GM10248 (cell line): ENCODE measurements around the gene CAPN15.
"Not testable (repeated sequence)": the region's sequence is repeated elsewhere in the genome, so short reads cannot be mapped to it uniquely, and the experiment has no call there.

ENCODE experiments used
- CTCF ChIA-PET: fragments of 300-600 bp; sonication (Branson Sonifier 250); formaldehyde crosslinking; extraction: SDS; loops from one replicate; lab custom pipeline; 2021; ENCODE audit warnings: antibody characterized with exemption; lab: Yijun Ruan, JAX
- POLR2A ChIA-PET: fragments of 350-650 bp; sonication (Branson Sonifier 250); formaldehyde crosslinking; extraction: SDS; loops from one replicate; lab custom pipeline; 2020; ENCODE audit warnings: antibody characterized with exemption; lab: Yijun Ruan, JAX
- DNase-seq: peaks from one replicate; pipeline ENCODE4 v3.0.0; 2012; ENCODE audit errors: extremely low spot score
- TF ChIP-seq, protein P1 (sequence below): IDR thresholded peaks from 2 replicates; pipeline ENCODE4 v1.5.1; 2012; ENCODE audit warnings: mild to moderate bottlenecking, low read depth; ENCODE audit errors: extremely low read depth, missing control alignments, control extremely low read depth

CAPN15 gene

DNA sequence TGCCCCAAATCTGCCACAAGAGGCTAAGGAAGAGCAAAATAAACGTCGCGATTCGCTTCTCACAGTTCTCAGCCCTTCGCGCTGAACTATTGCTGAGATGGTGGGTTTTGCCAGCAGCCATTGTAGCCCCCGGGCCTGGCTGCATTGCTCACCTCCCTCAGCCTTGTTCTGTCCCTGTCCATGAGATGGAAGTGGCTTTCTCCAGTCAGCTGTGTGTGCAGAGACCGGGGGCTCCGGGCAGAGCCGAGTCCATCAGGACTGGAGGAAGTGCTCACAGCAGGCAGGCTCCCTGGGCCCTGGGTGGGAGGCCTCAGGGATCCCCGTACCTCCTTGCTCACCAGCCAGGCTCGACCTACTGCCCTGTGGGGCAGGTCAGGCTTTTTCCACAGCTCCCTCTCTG, 27.6 kb upstream of the CAPN15 start:
- TF ChIP-seq, protein P1, sequence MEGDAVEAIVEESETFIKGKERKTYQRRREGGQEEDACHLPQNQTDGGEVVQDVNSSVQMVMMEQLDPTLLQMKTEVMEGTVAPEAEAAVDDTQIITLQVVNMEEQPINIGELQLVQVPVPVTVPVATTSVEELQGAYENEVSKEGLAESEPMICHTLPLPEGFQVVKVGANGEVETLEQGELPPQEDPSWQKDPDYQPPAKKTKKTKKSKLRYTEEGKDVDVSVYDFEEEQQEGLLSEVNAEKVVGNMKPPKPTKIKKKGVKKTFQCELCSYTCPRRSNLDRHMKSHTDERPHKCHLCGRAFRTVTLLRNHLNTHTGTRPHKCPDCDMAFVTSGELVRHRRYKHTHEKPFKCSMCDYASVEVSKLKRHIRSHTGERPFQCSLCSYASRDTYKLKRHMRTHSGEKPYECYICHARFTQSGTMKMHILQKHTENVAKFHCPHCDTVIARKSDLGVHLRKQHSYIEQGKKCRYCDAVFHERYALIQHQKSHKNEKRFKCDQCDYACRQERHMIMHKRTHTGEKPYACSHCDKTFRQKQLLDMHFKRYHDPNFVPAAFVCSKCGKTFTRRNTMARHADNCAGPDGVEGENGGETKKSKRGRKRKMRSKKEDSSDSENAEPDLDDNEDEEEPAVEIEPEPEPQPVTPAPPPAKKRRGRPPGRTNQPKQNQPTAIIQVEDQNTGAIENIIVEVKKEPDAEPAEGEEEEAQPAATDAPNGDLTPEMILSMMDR: no peak
- CTCF ChIA-PET: no interaction called here
- POLR2A ChIA-PET: interaction anchor here (0.6 kb wide), 1 partner anchor 113 kb away, joined by 6 read pairs; no protein-coding TSS in a partner anchor
- no peak for DNase-seq

DNA sequence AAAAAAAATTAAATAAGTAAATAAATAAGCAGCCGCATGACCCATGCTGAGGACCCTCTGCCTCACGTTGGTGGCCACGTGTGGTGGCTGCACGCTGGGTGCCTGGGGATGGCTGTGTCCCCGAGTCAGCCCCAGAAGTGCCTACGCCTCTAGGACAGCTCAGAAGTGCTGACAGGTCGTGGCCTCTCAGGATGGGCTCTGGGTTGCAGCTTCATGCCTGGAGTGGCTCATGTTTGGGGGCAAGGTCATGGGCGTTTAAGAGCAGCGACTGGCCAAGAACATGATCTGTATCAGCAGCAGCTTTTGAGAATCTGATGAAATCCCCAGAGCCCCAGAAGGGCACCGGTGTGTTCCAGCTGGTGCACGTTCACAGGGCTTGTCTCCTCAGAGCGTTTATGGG, 26.8 kb upstream of the CAPN15 start:
- POLR2A ChIA-PET: interaction anchor here (0.6 kb wide), 1 partner anchor 113 kb away, joined by 6 read pairs; no protein-coding TSS in a partner anchor
- CTCF ChIA-PET: interaction anchor here (1.6 to 1.9 kb wide), 2 partner anchors 8 to 13 kb away, joined by 5 to 7 read pairs; no protein-coding TSS in a partner anchor
- TF ChIP-seq, protein P1: no peak
- no peak for DNase-seq

DNA sequence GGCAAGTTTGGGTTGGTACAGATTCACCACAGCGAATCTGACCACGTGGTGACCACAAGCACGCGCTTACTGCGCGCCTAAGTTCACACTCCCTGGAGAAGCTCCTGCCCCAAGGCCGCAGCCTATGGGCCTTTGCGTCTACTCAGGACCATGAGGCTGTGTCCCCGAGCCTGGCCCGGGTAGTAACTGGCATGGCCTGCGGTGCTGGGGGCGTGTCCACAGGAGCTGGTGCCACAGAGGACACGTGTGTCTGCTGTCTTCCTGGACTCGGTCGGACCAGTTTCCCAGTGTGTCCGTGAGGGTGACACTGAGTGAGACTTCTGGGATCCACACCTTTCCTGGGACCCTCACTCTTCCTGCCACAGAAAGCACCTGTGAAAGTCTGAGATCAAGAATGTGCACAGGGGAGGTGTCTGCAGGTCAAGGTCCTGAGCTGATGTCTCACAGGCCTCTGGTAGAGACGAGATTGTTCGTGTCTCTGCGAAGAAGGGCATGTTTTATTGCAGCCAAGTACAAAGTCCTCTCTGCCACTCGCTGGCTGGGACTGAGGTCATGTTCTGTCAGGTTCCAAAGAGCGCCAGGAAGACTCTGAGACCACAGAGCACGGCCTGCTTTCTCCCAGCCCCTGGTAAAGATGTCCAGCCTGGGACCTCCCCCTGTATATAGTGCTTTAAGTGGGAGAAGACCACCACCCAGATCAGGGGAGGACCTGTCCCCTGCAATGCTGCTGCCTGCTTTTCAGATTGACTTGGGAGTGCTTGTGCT, 25.2 kb upstream of the CAPN15 start:
- CTCF ChIA-PET: interaction anchor here (1.6 to 1.9 kb wide), 2 partner anchors 10 to 15 kb away, joined by 5 to 7 read pairs; no protein-coding TSS in a partner anchor
- DNase-seq: no peak
- TF ChIP-seq, protein P1: no peak
- POLR2A ChIA-PET: no interaction called here

DNA sequence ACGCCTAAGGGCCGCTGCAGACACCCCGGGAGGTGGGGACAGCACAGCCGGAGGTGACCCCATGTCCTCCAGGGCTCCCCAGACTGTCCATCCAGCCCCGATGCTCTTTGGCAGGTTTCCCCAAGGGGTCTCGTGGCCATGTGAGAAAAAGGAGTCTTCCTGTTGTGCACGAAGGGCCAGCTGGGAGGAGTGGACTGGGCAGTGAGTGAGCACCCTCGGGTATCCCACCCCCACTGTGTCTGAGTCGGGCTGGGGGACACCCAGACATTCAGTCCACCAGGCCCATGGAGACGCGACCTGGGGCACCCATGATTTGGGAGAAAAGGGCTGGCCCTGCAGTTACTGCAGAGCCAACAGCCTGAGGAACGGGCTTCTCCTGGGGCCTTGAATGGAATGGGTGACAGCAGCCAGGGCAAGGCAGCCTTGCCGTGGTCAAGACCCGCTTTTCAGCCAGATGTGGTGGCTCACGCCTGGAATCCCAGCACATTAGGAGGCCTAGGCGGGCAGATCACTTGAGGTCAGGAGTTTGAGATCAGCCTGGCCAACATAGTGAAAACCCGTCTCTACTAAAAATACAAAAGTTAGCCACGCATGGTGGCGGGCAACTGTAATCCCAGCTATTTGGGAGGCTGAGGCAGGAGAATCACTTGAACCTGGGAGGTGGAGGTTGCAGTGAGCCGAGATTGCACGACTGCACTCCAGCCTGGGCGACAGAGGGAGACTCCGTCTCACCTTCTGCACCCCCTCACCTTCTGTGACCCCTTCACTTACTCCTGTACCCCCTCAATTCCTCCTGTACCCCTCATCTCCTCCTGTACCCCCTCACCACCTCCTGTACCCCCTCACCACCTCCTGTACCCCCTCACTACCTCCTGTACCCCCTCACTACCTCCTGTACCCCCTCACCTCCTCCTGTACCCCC, 24.1 kb upstream of the CAPN15 start:
- CTCF ChIA-PET: no interaction called here
- TF ChIP-seq, protein P1: no peak
- POLR2A ChIA-PET: no interaction called here
- DNase-seq: no peak

DNA sequence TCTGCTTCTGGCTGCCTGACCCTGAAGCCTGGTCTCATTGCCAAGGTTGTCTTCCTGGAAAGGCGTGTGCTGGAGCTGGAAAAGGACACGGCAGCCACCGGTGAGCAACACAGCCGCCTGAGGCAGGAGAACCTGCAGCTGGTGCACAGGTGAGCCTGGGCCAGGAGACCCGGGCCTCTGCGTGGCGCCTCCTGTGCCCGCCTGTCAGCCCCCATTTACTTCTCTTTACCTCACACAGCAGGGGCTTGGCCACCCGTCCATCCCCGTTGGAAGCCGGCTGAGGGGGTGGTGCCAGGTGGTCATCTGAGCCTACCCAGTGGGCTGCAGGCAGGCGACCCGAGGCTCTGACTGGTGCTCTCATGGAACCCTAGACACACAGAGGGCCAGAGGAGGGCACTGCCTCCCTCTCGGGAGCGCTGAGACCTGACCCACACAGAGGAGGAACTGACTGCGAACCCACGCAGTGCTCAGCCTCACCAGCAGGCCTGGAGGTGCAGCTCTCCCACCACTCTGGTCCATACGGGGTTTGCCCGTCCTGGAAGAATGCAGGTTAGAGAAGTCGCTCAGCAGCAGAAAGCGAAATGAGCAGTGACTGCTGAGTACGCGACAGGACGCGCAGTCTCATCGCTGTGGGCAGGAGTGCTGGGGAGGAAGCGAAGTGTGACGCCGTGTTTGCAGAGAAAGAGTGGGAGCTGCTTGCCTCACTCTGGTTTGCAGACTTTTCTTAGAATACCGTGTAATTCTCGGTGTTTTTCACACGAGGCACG, 21.9 kb upstream of the CAPN15 start:
- ChIA-PET POLR2A (no interaction called here), CTCF (interaction anchor here (1.4 kb wide), 1 partner anchor 9 kb away, joined by 3 read pairs; no protein-coding TSS in a partner anchor)
- TF ChIP-seq, protein P1: no peak
- no peak for DNase-seq

DNA sequence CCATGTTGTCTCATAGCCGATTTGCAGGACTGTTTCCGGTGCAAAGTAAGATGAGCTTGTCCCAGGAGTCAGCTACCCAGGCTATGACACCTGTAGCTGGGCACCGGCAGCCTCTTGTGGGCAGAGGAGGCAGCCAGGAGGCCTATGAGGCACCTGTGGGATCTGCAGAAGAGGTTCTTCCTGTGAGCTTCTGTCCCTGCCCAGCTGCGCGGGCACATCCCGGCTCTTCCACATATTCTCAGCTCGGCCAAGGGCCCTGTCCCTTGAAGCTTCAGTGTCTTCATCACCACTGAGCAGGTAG, 21.3 kb upstream of the CAPN15 start:
- TF ChIP-seq, protein P1: no peak
- ChIA-PET CTCF (interaction anchor here (1.4 kb wide), 1 partner anchor 9 kb away, joined by 3 read pairs; no protein-coding TSS in a partner anchor), POLR2A (no interaction called here)
- DNase-seq: no peak

DNA sequence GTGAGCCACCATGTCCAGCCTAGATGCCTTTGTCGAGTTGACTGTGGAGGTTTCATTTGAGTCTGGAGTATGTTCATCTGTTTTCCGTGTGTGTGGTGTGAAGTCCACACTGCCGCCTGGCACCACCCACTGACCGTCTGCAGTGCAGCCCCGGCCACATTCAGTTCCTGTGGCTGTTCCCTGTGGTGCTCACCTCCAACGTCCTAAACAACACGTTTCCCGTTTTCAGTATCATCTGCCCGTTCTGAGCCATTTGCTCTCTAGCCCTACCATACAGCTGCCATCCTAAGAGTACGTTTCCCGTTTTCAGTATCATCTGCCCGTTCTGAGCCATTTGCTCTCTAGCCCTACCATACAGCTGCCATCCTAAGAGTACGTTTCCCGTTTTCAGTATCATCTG, 20.0 kb upstream of the CAPN15 start:
- CTCF ChIA-PET, DNase-seq: not testable (repeated sequence)

More for the DNA sequence above, 20.0 kb upstream of the CAPN15 start:
- POLR2A ChIA-PET: not testable (repeated sequence)
